GM19193 (cell line): ENCODE measurements around the gene COL6A2.

Source experiments
- POLR2A ChIP-seq: IDR thresholded peaks from 4 replicates; pipeline ENCODE4 v1.6.1; 2011; ENCODE audit not compliant: insufficient read depth, insufficient read length; ENCODE audit errors: extremely low read depth

COL6A2 gene

GRCh38 chr21:46057111-46057709 is 40.7 kb upstream of the COL6A2 start:
- no peak for TF ChIP-seq POLR2A

- TF ChIP-seq POLR2A = no peak
Observed at GRCh38 chr21:46057710-46058241, 40.1 kb upstream of the COL6A2 start.

GRCh38 chr21:46058431-46059145 is 39.3 kb upstream of the COL6A2 start:
- TF ChIP-seq POLR2A = no peak

- no peak for TF ChIP-seq POLR2A
Observed at GRCh38 chr21:46059195-46059594, 38.7 kb upstream of the COL6A2 start.

GRCh38 chr21:46060596-46061061 is 37.3 kb upstream of the COL6A2 start:
- no peak for TF ChIP-seq POLR2A

- TF ChIP-seq POLR2A = no peak
Observed at GRCh38 chr21:46061063-46061462, 36.8 kb upstream of the COL6A2 start.

- no peak for TF ChIP-seq POLR2A
Observed at GRCh38 chr21:46061518-46061917, 36.4 kb upstream of the COL6A2 start.

- no peak for TF ChIP-seq POLR2A
Observed at GRCh38 chr21:46061950-46062349, 36.0 kb upstream of the COL6A2 start.

- TF ChIP-seq POLR2A = no peak
Observed at GRCh38 chr21:46062471-46063211, 35.3 kb upstream of the COL6A2 start.

- no peak for TF ChIP-seq POLR2A
Observed at GRCh38 chr21:46063227-46063626, 34.7 kb upstream of the COL6A2 start.

- TF ChIP-seq POLR2A = no peak
Observed at GRCh38 chr21:46063734-46064680, 33.9 kb upstream of the COL6A2 start.

GRCh38 chr21:46064870-46065214 is 33.1 kb upstream of the COL6A2 start:
- no peak for TF ChIP-seq POLR2A

GRCh38 chr21:46065215-46065913 is 32.5 kb upstream of the COL6A2 start:
- TF ChIP-seq POLR2A = no peak
